Esophagus (tissue), 2 donors: Measurements from ENCODE around the gene POU2F3. TPM values are rescaled to one million over a fixed set of nuclear protein-coding genes. Genes with fewer than 3 reads are reported as not detected.

Source experiments
- H3K27ac ChIP-seq, 2 donors: one replicate each; pipeline ENCODE4 v1.5.1; 2013; ENCODE audit warnings: low read depth in 2 of 2, mild to moderate bottlenecking in 2 of 2, inconsistent platforms in 1 of 2, low read length in 1 of 2, moderate library complexity in 1 of 2
- H3K27me3 ChIP-seq, 2 donors: one replicate each; pipeline ENCODE4 v1.6.1; 2013; ENCODE audit warnings: low read length in 2 of 2, control low read depth in 1 of 2, mild to moderate bottlenecking in 1 of 2; ENCODE audit not compliant: insufficient read depth in 2 of 2, control insufficient read depth in 1 of 2
- H3K36me3 ChIP-seq, 2 donors: one replicate each; pipeline ENCODE4 v1.6.1; 2013; ENCODE audit warnings: low read length in 1 of 2; ENCODE audit not compliant: control insufficient read depth in 2 of 2, insufficient read depth in 2 of 2
- H3K4me1 ChIP-seq, 2 donors: one replicate each; pipeline ENCODE4 v1.6.1; 2013; ENCODE audit warnings: low read length in 1 of 2; ENCODE audit not compliant: control insufficient read depth in 2 of 2, insufficient read depth in 2 of 2
- H3K4me3 ChIP-seq, 2 donors: one replicate each; pipeline ENCODE4 v1.5.1; 2013; ENCODE audit warnings: low read length in 2 of 2, mild to moderate bottlenecking in 2 of 2, low read depth in 1 of 2, moderate library complexity in 1 of 2
- H3K9me3 ChIP-seq, 2 donors: one replicate each; pipeline ENCODE4 v1.6.1; 2013; ENCODE audit warnings: mild to moderate bottlenecking in 2 of 2, low read depth in 1 of 2, low read length in 1 of 2, moderate library complexity in 1 of 2; ENCODE audit not compliant: control insufficient read depth in 2 of 2, insufficient read depth in 1 of 2
- WGBS, 2 donors: extraction: QIAGEN DNeasy Blood & Tissue Kit; methylation state at CpG; one replicate each; pipeline ENCODE4 v1.1.7; 2013; 5-methylcytosine and 5-hydroxymethylcytosine counted together
- polyA plus RNA-seq, 2 donors: library from polyadenylated mRNA; stranded (reverse); fragments of 200-250 nt; gene quantifications; one replicate each; pipeline ENCODE4 v1.2.3, GENCODE V29; 2013
- donor health status: healthy with polysubstance abuse.
- donor health status: Bipolar disorder and iron deficiency.

POU2F3 gene
- polyA plus RNA-seq, 2 donors, result 3.1 to 4.5 TPM

GRCh38 chr11:120217526-120217925 is 22.4 kb upstream of the POU2F3 start:
- H3K27me3 ChIP-seq, result no peaks in the 10 kb centered on the region
- H3K36me3 ChIP-seq, result no peaks in the 10 kb centered on the region
- WGBS, 2 donors, result 74 to 79% methylated on average over 12 of the region's 12 CpGs
- peaks cover 6 to 19% of the 10 kb centered on the region in 2 donors for H3K4me1 ChIP-seq
- no peak overlapping the region for H3K4me3 ChIP-seq
- no peaks in the 10 kb centered on the region for H3K9me3 ChIP-seq
- H3K27ac ChIP-seq, result peak overlapping the region in 1 of 2 donors; percentile 5

DNA sequence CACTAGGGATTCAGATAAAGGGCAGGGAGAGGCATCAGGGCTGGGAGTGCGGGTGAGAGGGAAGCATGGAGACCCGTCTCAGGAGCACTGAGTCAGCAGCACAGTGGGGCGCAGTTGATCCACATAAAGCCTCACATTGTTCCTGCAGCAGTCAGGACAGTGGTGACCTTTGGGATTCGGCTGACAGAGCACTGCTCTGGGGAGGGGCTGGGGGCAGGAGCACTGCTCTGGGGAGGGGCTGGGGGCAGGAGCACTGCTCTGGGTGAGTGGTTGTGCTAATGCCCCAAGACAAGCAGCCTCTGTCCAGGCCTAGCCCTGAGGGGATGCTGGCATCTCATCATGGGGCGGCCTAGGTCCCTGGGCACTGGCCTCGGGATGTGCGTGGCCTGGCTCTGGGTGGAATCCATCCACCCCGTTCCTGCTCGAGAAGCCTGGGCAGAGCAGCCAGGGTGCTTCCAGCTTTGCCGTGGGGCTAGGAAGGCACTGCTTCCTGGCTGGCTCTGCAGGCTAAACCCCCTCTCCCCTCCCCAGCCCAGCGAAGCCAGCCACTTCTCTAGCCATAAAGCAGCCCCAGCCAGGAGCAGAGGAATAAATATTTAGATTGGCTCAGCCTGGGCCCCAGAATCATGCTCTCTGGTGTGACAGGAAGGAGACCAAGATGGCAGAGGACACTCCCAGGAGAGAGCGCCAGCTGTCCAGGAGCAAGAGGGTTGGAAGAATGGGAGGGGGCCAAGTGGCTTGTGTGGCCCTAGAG is 21.8 kb upstream of the POU2F3 start:
- Histone ChIP-seq H3K4me1 (peaks cover 6 to 19% of the 10 kb centered on the region in 2 donors), H3K9me3 (no peaks in the 10 kb centered on the region), H3K27me3 (no peaks in the 10 kb centered on the region), H3K4me3 (no peak overlapping the region), H3K36me3 (no peaks in the 10 kb centered on the region), H3K27ac (peak overlapping the region in 1 of 2 donors; percentile 37)
- WGBS, 2 donors, result 45 to 53% methylated on average over 12 of the region's 12 CpGs

- no peaks in the 10 kb centered on the region for H3K9me3 ChIP-seq
- peaks cover 6 to 19% of the 10 kb centered on the region in 2 donors for H3K4me1 ChIP-seq
- WGBS, 2 donors, result 52 to 61% methylated on average over 10 of the region's 10 CpGs
- peak overlapping the region in 1 of 2 donors; percentile 37 for H3K27ac ChIP-seq
- H3K4me3 ChIP-seq, result no peak overlapping the region
- H3K36me3 ChIP-seq, result no peaks in the 10 kb centered on the region
- no peaks in the 10 kb centered on the region for H3K27me3 ChIP-seq
These were observed 21.3 kb upstream of the POU2F3 start for GRCh38 chr11:120218695-120219033.

- H3K4me3 ChIP-seq, result no peak overlapping the region
- no peaks in the 10 kb centered on the region for H3K9me3 ChIP-seq
- 69 to 71% methylated on average over 13 of the region's 13 CpGs for WGBS, 2 donors
- H3K27ac ChIP-seq, result peak overlapping the region; percentile 21 to 27
- no peaks in the 10 kb centered on the region for H3K36me3 ChIP-seq
- H3K4me1 ChIP-seq, result peaks cover 6 to 19% of the 10 kb centered on the region in 2 donors
- no peaks in the 10 kb centered on the region for H3K27me3 ChIP-seq
These were observed 20.6 kb upstream of the POU2F3 start for GRCh38 chr11:120219232-120219937.

DNA sequence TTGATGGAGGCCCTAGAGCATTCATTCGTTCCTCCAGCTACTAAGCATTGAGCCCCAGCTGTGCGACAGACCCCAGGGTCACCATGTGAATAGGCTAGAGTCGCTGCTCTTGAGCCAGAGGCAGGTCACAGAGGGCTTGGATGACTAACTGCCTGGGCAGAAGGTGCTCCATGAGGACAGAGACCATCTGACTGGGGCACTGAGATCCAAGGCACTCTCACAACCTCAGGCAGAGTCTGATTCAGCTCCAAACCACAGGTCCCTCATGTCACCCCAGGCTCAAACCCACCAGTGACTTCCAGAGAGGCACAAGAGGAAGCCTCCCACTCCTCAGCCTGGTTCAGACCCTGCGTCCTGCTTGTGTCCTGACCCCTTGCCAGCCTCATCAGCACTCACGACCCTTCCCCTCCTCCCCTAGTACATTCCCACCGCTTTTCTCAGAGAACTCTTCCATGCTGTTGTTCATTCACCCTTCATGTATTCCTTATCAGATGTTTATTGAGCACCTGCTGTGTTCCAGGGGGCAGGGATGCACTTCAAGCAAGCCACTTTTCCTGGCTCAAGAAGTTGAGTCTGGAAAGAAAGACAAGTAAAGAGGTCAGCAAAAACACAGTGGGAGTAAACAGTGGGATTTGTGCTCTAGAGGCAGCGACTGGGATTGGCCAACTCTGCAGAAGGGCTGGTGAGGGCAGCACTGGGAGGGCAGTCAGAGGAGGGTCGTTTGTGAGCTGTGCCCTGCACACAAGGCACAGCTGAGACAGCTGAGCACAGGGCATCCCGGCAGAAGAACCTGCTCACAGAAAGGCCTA is 19.8 kb upstream of the POU2F3 start:
- Histone ChIP-seq H3K27ac (peak overlapping the region in 1 of 2 donors; percentile 15), H3K4me3 (no peak overlapping the region), H3K36me3 (no peaks in the 10 kb centered on the region), H3K9me3 (no peaks in the 10 kb centered on the region), H3K4me1 (peaks cover 6 to 19% of the 10 kb centered on the region in 2 donors), H3K27me3 (no peaks in the 10 kb centered on the region)
- 63 to 73% methylated on average over 9 of the region's 9 CpGs for WGBS, 2 donors

DNA sequence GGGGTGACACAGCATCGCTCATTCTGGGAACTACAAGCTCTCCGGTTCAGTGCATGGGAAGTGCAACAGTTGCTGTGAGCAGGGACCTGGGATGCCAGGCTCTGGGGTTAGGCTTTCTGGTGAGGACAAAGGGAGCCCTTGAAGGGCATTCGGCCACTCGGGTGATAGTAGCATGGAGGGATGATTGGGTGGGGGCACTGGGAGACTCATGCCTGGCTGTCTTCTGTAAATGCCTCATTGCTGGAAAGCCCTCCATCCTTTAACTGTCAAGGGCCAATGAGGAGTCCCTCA is 19.2 kb upstream of the POU2F3 start:
- peak overlapping the region in 1 of 2 donors; percentile 42 for H3K27ac ChIP-seq

DNA sequence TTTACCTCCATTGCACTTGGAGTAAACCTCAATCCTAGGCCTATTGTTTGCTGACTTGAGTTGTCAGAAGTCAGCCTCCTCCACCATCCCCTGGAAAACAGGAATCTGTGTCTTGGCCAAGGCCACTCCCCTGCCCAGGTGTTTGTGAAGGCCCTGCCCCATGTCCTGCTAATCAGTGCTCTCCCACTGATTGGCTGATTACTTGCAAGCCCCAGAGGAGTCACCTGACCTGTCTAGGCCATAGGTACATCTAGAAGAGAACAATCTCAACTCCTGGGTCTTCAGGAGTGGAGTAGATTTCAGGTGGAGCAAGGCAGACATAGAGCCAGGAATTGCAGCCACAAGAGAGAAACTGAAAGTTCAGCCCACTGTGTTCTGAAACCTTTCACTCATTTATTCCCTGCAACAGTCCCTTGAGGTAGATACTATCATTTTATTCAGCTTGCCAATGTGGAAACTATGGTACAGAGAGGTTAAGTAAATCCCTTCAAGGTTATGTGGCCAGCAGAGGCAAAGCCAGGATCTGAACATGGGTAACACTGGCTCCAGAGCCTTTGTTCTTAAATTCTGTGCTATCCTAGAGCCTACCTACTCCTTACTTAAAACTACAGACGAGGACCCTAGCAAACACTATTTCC is 18.7 kb upstream of the POU2F3 start:
- H3K27me3 ChIP-seq, result no peaks in the 10 kb centered on the region
- peak overlapping the region in 1 of 2 donors; percentile 42 for H3K27ac ChIP-seq
- H3K9me3 ChIP-seq, result no peaks in the 10 kb centered on the region
- WGBS, 2 donors, result 68 to 90% methylated on average over 1 of the region's 1 CpG
- no peak overlapping the region for H3K4me3 ChIP-seq
- H3K36me3 ChIP-seq, result no peaks in the 10 kb centered on the region
- H3K4me1 ChIP-seq, result peaks cover 6 to 21% of the 10 kb centered on the region in 2 donors

More for the DNA sequence above, 19.2 kb upstream of the POU2F3 start:
- Histone ChIP-seq H3K36me3 (no peaks in the 10 kb centered on the region), H3K4me3 (no peak overlapping the region), H3K9me3 (no peaks in the 10 kb centered on the region), H3K4me1 (peaks cover 6 to 20% of the 10 kb centered on the region in 2 donors), H3K27me3 (no peaks in the 10 kb centered on the region)
- WGBS, 2 donors, result 83 to 92% methylated on average over 4 of the region's 4 CpGs

- WGBS, 2 donors, result 79 to 86% methylated on average over 8 of the region's 8 CpGs
These were observed 17.0 kb upstream of the POU2F3 start for GRCh38 chr11:120222916-120223315.

GRCh38 chr11:120223793-120224192 is 16.1 kb upstream of the POU2F3 start:
- H3K36me3 ChIP-seq, result no peaks in the 10 kb centered on the region
- H3K27me3 ChIP-seq, result no peaks in the 10 kb centered on the region
- no peak overlapping the region for H3K27ac ChIP-seq
- H3K4me1 ChIP-seq, result peaks cover 3 to 14% of the 10 kb centered on the region in 2 donors
- 8 to 20% methylated on average over 1 of the region's 1 CpG for WGBS, 2 donors
- no peak overlapping the region for H3K4me3 ChIP-seq
- H3K9me3 ChIP-seq, result no peaks in the 10 kb centered on the region

More at GRCh38 chr11:120222916-120223315, 17.0 kb upstream of the POU2F3 start:
- Histone ChIP-seq H3K4me3 (no peak overlapping the region), H3K27ac (no peak overlapping the region), H3K36me3 (no peaks in the 10 kb centered on the region), H3K9me3 (no peaks in the 10 kb centered on the region), H3K27me3 (no peaks in the 10 kb centered on the region), H3K4me1 (peaks cover 4 to 21% of the 10 kb centered on the region in 2 donors)
